ENCODE measurements around the gene CFAP161.
A peak's percentile ranks its signal among the peaks of the same experiment; 100 is the strongest.

Gene CFAP161

DNA sequence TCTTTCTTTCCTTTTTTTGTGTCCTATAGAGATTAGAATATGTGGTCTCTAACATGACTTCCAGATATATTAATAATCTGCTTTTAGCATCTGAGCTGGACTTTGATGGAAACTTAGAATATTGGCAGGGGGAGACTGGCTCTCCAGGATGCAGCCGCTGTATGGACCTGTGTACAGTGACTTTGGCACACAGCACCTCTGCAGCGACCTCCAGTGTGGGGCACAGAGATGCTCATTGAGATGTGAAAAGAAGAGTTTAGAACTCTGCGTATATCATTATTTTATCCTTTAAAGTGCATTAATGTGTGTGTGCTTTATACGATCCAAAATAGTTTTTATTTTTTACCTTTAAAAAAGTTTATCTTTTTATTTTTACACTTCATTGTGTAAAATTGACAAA is 18.3 kb downstream of the CFAP161 start:
- no peak for DNase-seq
- Histone ChIP-seq H3K9me3 (ENCODE audit: severe bottlenecking) (no peaks in the 10 kb centered on the region), H3K27ac (no peak overlapping the region), H3K27me3 (ENCODE audit: insufficient read depth, low read depth, severe bottlenecking) (no peaks in the 10 kb centered on the region), H3K36me3 (no peaks in the 10 kb centered on the region), H3K4me3 (ENCODE audit: low read depth, low read length) (no peak overlapping the region)
- TF ChIP-seq, protein P1, sequence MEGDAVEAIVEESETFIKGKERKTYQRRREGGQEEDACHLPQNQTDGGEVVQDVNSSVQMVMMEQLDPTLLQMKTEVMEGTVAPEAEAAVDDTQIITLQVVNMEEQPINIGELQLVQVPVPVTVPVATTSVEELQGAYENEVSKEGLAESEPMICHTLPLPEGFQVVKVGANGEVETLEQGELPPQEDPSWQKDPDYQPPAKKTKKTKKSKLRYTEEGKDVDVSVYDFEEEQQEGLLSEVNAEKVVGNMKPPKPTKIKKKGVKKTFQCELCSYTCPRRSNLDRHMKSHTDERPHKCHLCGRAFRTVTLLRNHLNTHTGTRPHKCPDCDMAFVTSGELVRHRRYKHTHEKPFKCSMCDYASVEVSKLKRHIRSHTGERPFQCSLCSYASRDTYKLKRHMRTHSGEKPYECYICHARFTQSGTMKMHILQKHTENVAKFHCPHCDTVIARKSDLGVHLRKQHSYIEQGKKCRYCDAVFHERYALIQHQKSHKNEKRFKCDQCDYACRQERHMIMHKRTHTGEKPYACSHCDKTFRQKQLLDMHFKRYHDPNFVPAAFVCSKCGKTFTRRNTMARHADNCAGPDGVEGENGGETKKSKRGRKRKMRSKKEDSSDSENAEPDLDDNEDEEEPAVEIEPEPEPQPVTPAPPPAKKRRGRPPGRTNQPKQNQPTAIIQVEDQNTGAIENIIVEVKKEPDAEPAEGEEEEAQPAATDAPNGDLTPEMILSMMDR (IDR thresholded peaks at IDR 0.05; ENCODE audit: low read depth, low read length): no peak

GRCh38 chr15:81152799-81153198 is 18.7 kb downstream of the CFAP161 start:
- Histone ChIP-seq H3K27ac (no peak overlapping the region), H3K36me3 (no peaks in the 10 kb centered on the region), H3K4me3 (ENCODE audit: low read depth, low read length) (no peak overlapping the region), H3K9me3 (ENCODE audit: severe bottlenecking) (no peaks in the 10 kb centered on the region), H3K27me3 (ENCODE audit: insufficient read depth, low read depth, severe bottlenecking) (no peaks in the 10 kb centered on the region)
- no peak for DNase-seq
- TF ChIP-seq, protein P1 (IDR thresholded peaks at IDR 0.05; ENCODE audit: low read depth, low read length): no peak

DNA sequence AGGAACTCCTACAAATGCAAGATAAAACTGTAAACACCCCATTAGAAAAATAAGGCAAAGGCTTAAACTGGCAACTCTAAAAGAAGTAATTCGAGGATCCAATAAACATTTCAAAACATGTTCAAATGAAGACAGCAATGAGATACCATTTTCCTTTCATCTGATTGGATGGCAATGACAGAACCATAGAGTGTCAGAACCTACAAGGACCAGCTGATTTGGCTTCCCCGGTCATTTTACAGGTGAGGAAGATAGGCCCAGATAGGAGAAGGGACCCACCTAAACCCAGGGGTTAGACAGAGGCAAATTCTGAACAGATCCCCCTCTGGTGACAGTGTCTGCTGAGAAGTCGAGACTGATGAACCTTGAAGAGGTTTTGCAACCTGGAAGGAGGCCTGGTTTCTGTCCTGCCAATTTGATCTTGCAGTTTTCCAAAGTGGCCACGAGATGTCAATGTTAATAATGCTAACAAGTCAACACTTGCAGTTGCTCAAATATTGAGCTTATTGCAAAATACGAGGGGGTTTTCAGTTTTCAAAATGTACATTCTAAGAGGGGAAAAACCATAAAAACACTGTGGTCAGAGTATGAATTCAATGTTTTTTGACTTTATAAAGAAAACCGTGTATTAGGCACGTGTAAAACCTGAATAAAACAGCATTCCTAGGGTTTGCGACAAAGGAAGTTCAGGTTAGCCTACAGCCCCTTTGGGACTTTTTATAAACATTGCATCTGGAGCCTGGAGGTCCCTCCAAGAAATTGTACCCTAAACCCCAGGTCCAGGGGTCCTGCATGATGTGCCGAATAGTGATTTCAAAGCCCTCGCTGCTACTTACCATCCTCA is 21.5 kb downstream of the CFAP161 start:
- no peak overlapping the region for H3K27ac ChIP-seq
- TF ChIP-seq, protein P1 (IDR thresholded peaks at IDR 0.05; ENCODE audit: low read depth, low read length): peak; percentile 41; the same call in 1 of the 2 replicates
- peak overlapping the region; percentile 40 for H3K4me3 ChIP-seq (ENCODE audit: low read depth, low read length)
- H3K36me3 ChIP-seq: no peaks in the 10 kb centered on the region
- H3K9me3 ChIP-seq (ENCODE audit: severe bottlenecking): no peaks in the 10 kb centered on the region
- no peaks in the 10 kb centered on the region for H3K27me3 ChIP-seq (ENCODE audit: insufficient read depth, low read depth, severe bottlenecking)
- peak; percentile 28 for DNase-seq

DNA sequence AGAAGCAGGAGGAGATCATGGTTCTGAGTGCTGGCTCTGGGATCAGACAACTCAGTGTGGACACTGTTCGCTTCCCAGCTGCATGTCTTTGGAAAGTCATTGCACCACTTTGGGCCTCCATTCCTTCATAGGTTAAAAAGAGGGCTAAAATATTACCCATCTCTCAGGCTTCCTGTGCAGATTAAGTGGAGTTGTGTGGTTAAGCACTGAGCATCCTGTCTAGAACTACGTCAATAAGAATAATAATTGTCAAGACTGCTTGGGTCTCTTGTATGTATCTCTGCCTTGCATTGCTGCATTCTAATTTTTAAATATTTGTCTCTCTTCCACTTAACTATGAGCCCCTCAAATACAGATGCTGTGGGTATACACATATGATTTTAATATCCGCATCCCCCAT is 22.3 kb downstream of the CFAP161 start:
- Histone ChIP-seq H3K36me3 (no peaks in the 10 kb centered on the region), H3K27ac (no peak overlapping the region), H3K9me3 (ENCODE audit: severe bottlenecking) (no peaks in the 10 kb centered on the region), H3K27me3 (ENCODE audit: insufficient read depth, low read depth, severe bottlenecking) (no peaks in the 10 kb centered on the region), H3K4me3 (ENCODE audit: low read depth, low read length) (no peak overlapping the region; the same call in 1 of the 2 replicates)
- TF ChIP-seq, protein P1 (IDR thresholded peaks at IDR 0.05; ENCODE audit: low read depth, low read length): no peak
- DNase-seq: no peak

DNA sequence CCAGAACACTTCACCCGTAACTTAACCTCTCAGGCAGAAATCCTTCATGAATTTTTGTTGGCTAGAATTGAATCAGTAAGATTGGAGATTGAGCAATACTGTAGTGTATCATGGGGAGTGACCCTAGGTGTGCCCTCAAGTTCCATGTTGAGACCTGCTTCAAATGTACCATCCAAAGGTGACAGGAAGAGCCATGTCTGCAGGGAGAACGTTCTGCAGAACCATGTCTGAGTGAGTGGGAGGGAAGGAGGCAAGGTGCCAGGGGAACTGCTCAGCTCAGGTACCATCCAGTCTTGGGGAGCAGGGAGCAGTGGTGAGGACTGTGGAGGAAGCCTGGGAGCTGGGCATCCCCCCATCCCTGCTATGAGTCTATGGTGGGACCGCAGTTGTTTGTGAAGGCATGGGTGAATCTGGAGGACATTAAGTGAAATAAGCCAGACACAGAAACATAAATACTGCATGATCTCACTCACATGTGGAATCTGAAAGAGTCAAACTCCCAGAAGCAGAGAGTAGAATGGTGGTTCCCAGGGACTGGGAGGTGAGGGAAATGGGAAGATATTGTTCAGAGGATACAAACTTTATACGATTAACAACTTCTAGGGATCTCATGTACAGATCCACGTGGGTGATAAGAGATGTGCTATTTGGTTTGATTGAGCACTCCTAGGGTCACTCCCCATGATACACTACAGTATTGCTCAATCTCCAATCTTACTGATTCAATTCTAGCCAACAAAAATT is 23.3 kb downstream of the CFAP161 start:
- TF ChIP-seq, protein P1 (IDR thresholded peaks at IDR 0.05; ENCODE audit: low read depth, low read length): no peak
- Histone ChIP-seq H3K4me3 (ENCODE audit: low read depth, low read length) (no peak overlapping the region), H3K36me3 (no peaks in the 10 kb centered on the region), H3K27ac (no peak overlapping the region), H3K9me3 (ENCODE audit: severe bottlenecking) (no peaks in the 10 kb centered on the region), H3K27me3 (ENCODE audit: insufficient read depth, low read depth, severe bottlenecking) (no peaks in the 10 kb centered on the region)
- DNase-seq: no peak

Data from WERI-Rb-1 (cell line).